ENCODE data around the gene RNU4-1. TPM values are rescaled to one million over a fixed set of nuclear protein-coding genes. Genes with fewer than 3 reads are reported as not detected.
A peak's percentile ranks its signal among the peaks of the same experiment; 100 is the strongest.

Gene RNU4-1
- total RNA-seq (2021; ENCODE audit: unreplicated experiment) (1,565 TPM), Bru-seq, nascent RNA (percentile 97 among the genes with signal in this experiment), BruChase-seq, experiment 1, labeled RNA remaining after a 2-hour chase (percentile 72 among the genes with signal in this experiment), BruChase-seq, experiment 2, labeled RNA remaining after a 6-hour chase (percentile 53 among the genes with signal in this experiment)
- 4.7 TPM for polyA plus RNA-seq (2012; ENCODE audit: insufficient read length)
- long read RNA-seq, result 0 reads

GRCh38 chr12:120292661-120293531 is at the start of gene RNU4-1:
Gene RNU4-1, minus strand, starts transcription at chr12:120293237.
- ATAC-seq, result peak; percentile 69
- BruUV-seq (replicated peaks), result no TSS peak
- POLR2A ChIA-PET, result interaction anchor here (0.6 to 2.2 kb wide), 7 partner anchors 9 to 245 kb away, joined by 3 to 35 read pairs (median 12); partner anchors contain the start of genes RPLP0 and SIRT4
- Histone ChIP-seq H3K9me3 (ENCODE audit: control insufficient read depth, insufficient read depth, low read depth, low read length) (no peaks in the 10 kb centered on the region), H3K4me3 (ENCODE audit: low read depth in 2 of 2, low read length in 2 of 2) (peak within 1 kb of the TSS; percentile 43 to 87), H3K4me1 (ENCODE audit: control insufficient read depth, insufficient read depth, low read length) (peaks cover 15% of the 10 kb centered on the region), H3K27ac (ENCODE audit: low read length) (peak within 1 kb of the TSS; percentile 98), H3K27me3 (ENCODE audit: control insufficient read depth, insufficient read depth, low read length) (no peaks in the 10 kb centered on the region), H3K36me3 (ENCODE audit: control insufficient read depth, insufficient read depth, low read length) (no peaks in the 10 kb centered on the region)
- TF ChIP-seq POLR2AphosphoS5 (IDR thresholded peaks at IDR 0.05; ENCODE audit: low read depth, low read length) (peak; percentile 100), CTCF (IDR thresholded peaks at IDR 0.05) (no peak), SIN3A (IDR thresholded peaks at IDR 0.05; ENCODE audit: borderline replicate concordance, insufficient read depth, low read depth, low read length) (peak; percentile 99; the same call in 1 of the 2 replicates), TCF7L2 (IDR thresholded peaks at IDR 0.05; ENCODE audit: low read depth, low read length) (peak; percentile 74), REST (IDR thresholded peaks at IDR 0.05; ENCODE audit: insufficient read depth in 1 of 2, low read depth in 2 of 2, low read length in 1 of 2) (no peak; a peak in 1 of 4 replicates)
- CTCF ChIA-PET, result interaction anchor here (1.1 to 1.5 kb wide), 2 partner anchors 9 to 92 kb away, joined by 5 to 9 read pairs; partner anchors contain the start of genes RPLP0 and SIRT4
- DNase-seq (ENCODE audit: low read depth, low spot score), result peak; percentile 86
- intact Hi-C loops (cut with micrococcal nuclease; ENCODE audit: unreplicated experiment) (no loop called here), in situ Hi-C loops (cut with HindIII; ENCODE audit: low pct_unique_long_range_greater_than_20kb, low sequenced_read_pairs) (no loop called here)

- POLR2A ChIA-PET, result no interaction called here
- no peak for ATAC-seq
These were observed 49.4 kb upstream of the RNU4-1 start for GRCh38 chr12:120342175-120343038.

More at GRCh38 chr12:120342175-120343038, 49.4 kb upstream of the RNU4-1 start:
- no peaks in the 10 kb centered on the region for H3K27me3 ChIP-seq (ENCODE audit: control insufficient read depth, insufficient read depth, low read length)
- in situ Hi-C loops (cut with HindIII; ENCODE audit: low pct_unique_long_range_greater_than_20kb, low sequenced_read_pairs) (no loop called here), intact Hi-C loops (cut with micrococcal nuclease; ENCODE audit: unreplicated experiment) (no loop called here)
- no peak overlapping the region for H3K4me3 ChIP-seq (ENCODE audit: low read depth in 2 of 2, low read length in 2 of 2)
- H3K36me3 ChIP-seq (ENCODE audit: control insufficient read depth, insufficient read depth, low read length), result no peaks in the 10 kb centered on the region
- no peaks in the 10 kb centered on the region for H3K4me1 ChIP-seq (ENCODE audit: control insufficient read depth, insufficient read depth, low read length)
- DNase-seq (ENCODE audit: low read depth, low spot score), result no peak
- CTCF ChIA-PET, result interaction anchor here (1.2 kb wide), 1 partner anchor 9 kb away, joined by 3 read pairs; no protein-coding TSS in a partner anchor
- no TSS peak for BruUV-seq (replicated peaks)
- H3K27ac ChIP-seq (ENCODE audit: low read length), result no peak overlapping the region
- no peaks in the 10 kb centered on the region for H3K9me3 ChIP-seq (ENCODE audit: control insufficient read depth, insufficient read depth, low read depth, low read length)
- TF ChIP-seq TCF7L2 (IDR thresholded peaks at IDR 0.05; ENCODE audit: low read depth, low read length), result no peak
- TF ChIP-seq CTCF (IDR thresholded peaks at IDR 0.05), result no peak
- no peak for TF ChIP-seq REST (IDR thresholded peaks at IDR 0.05; ENCODE audit: insufficient read depth in 1 of 2, low read depth in 2 of 2, low read length in 1 of 2)
- no peak for TF ChIP-seq SIN3A (IDR thresholded peaks at IDR 0.05; ENCODE audit: borderline replicate concordance, insufficient read depth, low read depth, low read length)
- TF ChIP-seq POLR2AphosphoS5 (IDR thresholded peaks at IDR 0.05; ENCODE audit: low read depth, low read length), result no peak

Data from Panc1 (cell line).